GM21367 (cell line): Measurements from ENCODE around the gene MPDZ.
"Not testable (repeated sequence)": the region's sequence is repeated elsewhere in the genome, so short reads cannot be mapped to it uniquely, and the experiment has no call there.

Source experiments
- ATAC-seq: cut with Tn5 transposase; IDR thresholded peaks from one replicate; pipeline ENCODE4 v1.9.1; 2021; ENCODE audit not compliant: unreplicated experiment

The MPDZ gene

DNA sequence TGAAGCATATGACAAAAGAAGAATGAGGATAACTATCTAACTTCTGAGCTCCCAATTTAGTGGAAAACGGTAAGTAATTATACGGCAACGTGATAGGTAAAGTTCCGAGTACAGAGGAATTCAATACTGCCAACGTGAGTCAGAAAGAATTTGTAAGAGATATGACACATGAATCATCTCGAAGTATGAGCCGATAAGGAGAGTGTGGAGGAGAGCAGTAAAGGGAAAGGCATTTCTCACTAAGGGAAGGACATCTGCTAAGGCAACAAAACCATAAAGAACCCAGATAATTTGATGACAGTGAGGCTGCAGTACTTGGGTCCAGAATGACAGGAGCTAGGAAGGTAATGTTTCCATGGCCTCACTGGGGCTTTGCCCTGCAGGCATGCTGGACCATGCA, 11.0 kb downstream of the MPDZ start:
- no peak for ATAC-seq

DNA sequence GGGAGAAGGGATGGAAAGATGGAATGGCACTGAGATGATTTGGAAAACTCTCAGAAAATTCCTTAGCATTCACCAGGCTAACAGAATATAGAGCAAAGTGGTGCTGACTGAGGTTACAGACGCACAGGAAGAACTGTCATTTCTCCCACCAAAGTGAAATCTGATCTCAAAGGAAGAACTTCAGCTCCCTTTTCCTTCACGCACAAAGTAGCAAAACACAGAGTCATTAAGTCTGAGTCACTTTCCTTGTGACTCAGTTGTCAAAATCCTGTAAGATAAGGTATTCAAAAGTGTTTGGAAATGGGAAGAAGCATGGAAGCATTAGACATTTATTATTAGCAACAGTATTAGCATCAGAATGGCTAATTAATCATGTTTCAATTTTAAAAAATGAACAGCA, 11.7 kb downstream of the MPDZ start:
- no peak for ATAC-seq

DNA sequence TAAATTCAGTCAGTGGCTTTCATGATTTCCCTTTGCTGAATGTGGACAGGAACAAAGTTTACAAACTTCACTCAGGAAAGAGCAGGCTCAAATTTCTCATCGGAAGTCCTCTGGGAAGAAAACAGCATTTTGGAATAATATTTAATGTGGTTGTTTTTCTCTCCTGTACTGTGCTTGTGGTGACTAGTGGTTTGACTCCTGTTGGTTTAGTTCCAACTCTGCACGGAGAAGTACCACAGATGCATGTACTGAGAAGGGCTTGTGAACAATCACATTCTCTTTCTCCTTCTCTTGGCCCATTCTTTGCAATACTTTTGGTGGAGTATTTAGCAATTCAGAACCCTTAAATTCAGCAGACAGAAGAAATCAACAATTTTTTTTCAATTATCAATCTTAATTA, 13.3 kb downstream of the MPDZ start:
- no peak for ATAC-seq

DNA sequence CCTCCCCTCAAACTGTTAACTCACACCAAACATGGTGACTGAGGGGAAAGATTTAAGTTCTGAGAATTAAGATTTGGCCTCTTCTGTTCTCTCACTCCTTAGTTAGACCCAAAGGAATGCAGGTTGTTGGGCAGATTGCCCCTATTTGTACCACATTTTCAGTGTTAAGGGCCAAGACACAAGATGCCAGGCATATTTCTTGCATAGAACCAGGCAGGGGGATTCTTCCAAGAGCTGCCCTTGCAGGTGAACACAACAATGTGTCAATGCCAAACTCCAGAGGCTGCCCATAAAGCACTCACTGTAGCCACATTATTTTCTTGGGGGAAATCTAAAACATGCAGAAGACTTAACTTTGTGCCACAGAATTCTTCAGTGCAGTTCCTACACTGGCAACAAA, 14.7 kb downstream of the MPDZ start:
- ATAC-seq = no peak

DNA sequence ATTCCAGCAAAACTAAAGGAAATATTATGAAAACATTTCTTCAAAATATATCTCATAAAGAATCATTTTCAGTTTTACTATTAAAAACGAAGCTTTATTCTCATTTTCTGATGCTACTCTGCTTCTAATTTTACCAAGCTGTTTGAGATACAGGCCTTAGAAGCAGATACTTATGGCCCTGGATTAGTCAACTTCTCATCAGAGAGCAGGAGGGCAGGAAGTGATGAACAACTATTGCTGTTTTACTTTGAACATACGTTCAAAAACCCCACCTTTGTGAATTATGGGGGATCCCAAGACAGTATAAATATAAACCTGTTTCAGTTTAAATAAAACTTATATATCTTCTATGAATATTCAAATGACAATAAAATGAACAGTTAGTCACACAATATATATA, 16.0 kb downstream of the MPDZ start:
- no peak for ATAC-seq

DNA sequence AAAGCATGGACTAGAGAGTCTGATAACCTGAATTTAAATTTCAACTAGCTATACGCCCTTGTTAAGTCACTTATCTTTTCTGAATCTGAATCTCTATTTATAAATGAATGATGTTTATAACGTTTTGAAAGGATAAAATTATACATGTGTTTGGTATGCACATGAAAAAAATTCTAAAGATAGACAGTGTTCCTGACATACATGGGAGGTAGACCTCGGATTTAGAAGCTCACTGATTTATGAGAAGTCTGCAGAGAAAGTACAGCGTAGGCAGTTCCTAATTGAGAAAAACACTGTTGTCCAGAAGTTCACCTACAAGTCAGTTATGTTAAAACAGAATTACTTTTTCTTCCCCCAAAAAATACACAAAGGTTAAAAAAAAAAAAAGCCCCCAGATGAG, 26.6 kb downstream of the MPDZ start:
- no peak for ATAC-seq

DNA sequence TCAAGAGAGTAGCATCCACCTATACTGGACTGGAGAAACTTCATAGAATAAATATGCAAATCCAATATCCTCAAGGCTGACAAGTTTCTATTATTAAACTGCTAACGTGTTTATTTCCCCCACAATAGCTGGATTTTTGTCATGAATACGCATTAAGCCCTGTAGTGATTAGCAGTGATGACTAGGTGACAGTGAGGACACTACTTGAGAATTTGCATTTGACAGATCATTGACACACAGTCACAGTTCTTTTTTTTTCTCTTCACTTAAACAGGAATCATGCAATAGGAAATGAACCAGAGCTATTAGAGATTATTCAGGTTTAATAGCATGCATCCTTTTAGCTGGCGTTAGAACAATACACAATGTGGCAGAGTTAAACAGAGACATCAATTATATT, 35.3 kb downstream of the MPDZ start:
- ATAC-seq = no peak

DNA sequence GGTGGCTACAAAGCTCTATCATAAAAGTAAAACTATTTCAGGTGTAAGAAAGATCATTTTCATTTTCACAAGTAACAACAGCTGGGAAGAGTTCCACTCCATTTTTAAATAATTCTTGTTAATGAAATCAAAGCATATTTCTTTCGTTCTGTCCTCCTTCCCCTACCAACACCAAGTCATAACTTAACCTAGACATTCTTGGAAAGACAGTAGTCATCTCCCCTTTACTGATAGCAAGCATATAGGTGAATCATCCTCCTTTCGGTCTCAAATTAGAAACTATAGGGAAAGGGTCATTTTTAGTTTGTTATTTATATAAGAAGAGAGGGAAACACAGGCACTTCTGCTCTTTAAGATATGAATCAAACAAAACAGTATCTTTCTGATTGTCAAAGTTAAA, 38.2 kb downstream of the MPDZ start:
- no peak for ATAC-seq

DNA sequence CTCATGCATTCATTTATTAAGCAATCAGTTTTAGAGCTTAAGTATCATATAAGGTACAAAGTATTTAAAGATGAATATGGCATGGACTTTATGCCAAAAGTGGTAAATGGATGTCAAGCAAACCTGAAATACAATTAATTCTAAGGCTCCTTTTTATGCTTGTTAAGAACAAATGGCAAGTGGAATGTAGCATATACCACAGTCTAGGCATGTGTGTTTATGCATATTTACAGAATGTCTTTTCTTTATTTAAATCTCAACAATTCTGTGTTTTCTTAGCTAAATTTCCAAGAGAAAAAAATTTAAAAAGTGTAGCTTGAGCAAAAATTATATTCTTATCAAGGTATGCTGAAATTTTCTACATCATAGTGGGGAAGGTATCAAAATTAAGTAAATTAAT, 39.8 kb downstream of the MPDZ start:
- ATAC-seq = no peak

DNA sequence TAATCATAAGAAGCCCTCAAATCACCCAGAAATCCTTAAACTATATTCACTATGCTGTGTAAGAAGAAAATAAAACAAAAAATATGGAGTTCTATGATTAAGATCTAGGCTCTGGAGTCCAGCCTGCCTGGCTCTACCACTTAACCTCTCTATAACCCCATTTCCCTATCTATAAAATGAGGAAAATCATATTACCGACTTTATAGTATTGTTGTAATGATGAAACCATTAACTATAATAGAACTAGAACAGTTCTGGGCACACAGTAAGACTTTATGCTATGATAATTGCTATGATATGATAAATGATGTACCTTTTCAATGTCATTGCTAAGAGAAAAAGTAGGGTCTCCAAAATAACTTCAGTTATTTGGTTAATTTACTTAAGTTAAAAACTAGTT, 40.3 kb downstream of the MPDZ start:
- ATAC-seq = no peak

DNA sequence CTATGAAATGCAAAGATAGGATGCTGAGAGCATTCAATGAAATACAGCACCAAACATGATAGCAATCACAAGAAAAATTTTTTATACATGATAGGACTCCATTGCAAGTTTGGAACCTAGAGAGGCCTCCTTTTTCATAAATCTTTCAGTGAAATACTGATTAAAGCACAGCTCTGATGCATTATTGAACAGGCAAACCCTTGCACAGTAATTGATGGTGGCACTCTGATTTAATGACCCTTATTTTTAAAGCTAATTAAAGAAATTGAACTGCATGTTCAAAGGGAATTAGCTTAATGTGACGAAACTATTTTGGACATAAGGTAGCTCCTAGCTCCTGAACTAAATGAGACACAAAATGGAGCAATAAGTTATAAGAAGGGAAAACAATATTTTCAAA, 44.6 kb downstream of the MPDZ start:
- ATAC-seq = no peak

DNA sequence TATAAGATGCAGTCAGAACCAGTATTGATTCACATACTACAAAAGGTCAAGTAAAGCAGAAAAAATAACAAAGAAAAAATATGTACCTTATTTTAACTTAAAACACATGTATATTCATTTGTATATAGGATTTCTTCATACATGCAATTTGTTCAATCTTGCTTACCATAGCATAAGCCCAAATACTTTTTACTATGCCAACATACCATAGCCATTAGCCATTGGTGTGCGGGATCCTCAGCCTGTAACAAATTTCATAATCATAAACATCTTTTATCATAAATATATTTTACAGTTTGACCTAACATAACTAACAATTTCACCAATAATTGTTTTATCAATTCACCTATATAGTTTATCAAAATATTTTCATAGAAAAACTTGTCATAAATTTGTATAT, 51.1 kb downstream of the MPDZ start:
- no peak for ATAC-seq

DNA sequence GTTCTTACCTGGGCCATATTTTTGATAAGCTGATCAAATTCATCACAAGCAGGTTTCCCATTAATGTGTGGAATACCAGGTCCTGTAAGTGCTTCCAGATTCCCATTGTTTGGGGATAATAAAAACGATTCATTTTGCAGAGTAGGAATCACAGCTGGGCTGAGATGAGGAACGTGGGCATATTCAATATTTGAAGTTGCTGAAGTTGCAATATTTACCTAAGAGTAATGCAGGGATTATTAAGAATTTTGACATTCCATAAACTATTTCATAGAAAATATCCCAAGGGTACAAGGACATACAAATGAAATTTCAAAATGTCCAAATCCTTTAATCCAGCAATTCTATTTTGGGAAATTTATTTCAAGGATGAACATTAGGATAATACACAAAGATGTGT, 55.1 kb downstream of the MPDZ start:
- no peak for ATAC-seq

DNA sequence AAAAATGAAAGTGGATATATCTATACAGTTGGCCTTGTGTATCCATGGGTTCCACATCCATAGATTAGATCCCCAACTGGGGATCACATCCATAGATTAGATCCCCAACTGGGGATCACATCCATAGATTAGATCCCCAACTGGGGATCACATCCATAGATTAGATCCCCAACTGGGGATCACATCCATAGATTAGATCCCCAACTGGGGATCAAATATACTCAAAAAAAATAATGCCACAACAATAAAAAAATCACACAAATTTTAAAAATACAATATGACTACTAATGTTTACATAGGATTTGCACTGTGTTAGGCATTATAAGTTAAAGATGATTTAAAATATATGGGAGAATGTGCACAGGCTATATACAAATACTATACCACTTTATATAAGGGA, 56.8 kb downstream of the MPDZ start:
- not testable (repeated sequence) for ATAC-seq

DNA sequence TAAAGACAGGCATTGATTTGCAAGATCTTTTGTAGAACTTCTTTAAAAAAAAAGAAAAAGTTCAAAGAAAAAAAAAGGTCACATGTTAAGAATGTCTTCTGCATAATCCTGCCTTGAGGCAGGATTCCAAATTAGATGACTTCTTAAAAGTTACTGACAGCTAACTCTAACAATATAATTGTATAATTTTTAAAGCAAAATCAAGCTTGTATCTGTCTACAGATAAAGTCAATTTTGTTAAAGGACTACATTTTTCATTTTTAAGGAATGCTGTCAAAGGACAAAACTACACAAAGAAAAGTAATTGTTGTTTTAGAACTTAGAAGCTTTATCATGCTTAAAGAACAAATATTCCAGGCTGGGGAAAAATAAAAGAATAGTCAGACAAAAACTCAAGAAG, 57.8 kb downstream of the MPDZ start:
- ATAC-seq = no peak

DNA sequence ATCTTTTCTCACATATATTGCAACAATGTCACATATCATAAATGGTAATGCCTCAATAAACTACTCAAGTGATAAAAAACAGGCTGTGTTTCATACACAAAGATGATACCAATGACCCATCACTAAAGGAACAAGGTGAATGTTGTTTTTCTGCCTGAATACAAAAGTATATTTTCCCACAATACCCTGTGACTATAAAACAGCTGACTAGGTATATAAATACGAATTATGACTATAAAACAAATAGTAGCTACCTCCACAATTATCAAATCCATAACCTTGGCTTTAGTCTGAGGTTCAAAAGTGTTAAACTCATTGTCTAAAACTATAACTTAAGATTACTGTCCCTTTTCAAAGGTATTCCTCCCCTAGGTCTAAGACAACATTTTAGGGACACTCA, 58.7 kb downstream of the MPDZ start:
- ATAC-seq = no peak

DNA sequence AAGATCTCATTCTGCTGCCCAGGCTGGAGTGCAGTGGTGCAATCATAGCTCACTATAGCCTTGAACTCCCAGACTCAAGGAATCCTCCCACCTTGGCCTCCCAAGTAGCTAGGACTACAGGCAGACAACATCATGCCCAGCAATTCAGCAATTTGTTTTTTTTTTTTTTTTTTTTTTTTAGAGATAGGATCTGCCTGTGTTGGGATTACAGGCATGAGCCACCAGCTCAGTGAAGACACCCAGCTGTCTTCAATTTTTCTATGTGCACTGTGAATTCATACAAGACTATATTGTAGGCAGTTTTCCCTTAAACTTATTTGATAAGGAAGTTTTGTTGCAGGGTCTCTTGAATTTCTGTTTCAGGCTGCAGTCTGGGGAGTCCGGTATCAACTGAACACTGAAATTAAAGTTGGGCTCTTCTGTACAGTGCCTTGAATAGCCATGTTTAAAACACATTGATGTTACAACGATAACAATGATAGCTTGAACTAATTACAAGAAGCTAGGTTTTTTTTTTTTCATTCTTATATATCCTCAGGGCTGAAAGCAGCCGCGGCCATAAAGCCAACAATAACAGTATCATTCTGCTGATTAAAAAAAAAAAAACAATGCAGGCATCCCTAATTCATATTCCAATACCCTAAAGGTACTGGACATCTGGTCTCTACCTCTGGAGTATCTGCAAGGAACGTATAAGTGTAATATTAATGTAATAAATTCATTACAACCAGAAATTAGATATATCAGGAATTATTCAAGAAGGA, 63.5 kb downstream of the MPDZ start:
- no peak for ATAC-seq

DNA sequence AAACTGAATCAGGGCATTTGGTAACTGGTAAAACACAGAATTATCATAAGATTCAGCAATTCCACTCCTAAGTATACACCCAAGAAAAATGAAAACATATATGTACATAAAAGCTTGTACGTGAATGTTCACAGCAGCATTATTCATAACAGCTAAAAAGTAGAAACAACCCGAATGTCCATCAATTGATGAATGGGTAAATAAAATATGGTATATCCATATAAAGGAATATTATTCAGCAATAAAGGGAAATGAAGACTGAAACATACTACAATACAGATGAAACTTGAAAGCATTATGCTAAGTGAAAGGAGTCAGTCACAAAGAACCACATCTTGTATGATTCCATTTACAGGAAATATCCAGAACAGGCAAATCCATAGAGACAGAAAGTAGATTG, 65.5 kb downstream of the MPDZ start:
- ATAC-seq = no peak

DNA sequence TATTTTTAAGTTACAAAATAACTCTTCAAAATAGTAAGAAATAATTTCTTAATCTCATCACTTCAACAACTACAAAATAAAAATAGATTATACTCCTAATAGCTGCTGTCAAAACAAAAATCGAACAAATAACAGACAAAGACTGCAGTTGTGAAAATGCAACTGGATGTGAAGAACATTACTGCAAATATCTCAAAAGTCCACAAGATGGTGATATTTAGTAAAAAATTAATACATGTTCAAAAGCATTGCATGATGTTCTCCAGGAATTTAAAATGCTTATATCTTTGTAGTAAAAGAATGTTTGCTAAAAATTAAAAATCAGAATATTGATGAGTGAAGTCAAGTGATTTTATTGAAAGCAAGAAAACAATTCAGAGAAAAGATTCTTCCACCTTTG, 66.2 kb downstream of the MPDZ start:
- ATAC-seq = no peak

DNA sequence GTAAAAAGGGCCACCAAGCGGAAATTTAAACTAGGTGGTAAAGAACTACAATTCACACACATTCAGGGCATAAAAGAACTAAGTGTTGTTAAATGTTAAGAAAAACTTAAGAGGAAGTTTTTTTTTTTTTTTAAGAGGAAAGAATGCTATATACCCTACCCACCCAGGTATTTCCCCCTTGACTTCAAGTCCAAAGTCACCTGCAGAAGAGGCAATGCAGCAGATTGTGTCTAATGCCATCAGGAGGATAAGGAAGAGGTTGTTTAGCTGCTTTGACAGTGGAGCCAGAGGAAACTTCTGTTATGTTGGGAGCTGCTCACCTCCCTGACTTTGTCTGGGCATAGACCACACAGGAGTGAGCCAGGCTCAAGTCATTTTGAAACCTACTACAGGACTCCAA, 69.2 kb downstream of the MPDZ start:
- ATAC-seq = no peak

DNA sequence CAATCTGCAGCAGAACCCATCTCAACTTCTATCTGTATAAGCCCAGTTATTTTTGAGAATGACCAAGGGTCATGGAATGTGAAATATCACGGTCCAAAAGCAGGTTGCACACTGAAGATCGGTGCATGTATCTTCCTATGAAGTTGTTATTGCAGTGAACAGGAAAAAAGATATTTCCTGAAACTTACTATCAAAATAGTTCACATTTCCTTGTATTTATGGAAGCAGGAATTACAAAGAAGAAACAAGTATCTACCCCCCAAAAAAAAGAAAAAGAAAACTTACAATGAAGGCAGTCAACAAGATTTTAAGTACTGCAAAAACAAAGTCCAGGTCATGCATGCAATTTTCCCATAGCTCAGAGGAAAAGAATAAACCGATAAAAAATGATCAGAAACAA, 70.0 kb downstream of the MPDZ start:
- ATAC-seq = no peak

DNA sequence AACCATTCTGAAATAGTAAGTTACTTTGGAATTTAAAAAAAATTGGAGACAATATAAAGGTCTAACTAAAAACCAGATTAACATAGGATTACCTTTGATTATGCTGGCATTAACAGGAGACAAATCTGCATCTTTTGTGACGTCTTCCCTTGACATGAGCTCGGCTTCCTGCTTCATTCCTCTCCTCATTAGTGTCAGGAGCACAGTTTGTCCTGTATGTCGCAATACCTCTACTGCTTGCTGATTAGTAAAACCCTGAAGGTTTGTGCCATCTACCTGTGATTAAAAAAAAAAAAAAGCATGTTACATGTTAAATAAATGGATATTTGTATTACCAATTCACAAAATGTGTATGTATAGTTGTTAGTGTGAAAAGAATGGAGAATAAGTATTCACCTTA, 73.7 kb downstream of the MPDZ start:
- no peak for ATAC-seq

DNA sequence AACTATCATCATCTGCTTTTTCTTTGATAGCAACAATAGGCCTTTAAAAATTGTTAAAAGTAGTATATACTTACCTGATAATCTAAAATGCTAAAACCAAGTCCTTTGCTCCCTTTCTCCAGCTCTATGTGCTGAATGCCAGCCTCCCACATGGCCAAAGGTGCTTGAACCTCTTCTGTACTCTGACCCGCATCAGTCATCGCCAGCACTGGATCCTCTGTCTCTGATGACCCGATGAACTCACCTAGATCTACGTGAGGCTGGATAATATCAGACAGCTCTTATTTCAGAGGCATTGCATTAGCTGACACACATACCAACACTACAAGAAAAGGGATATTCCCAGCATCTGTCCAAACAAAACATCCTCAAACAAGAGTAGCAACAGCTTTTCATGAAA, 89.5 kb downstream of the MPDZ start:
- no peak for ATAC-seq

DNA sequence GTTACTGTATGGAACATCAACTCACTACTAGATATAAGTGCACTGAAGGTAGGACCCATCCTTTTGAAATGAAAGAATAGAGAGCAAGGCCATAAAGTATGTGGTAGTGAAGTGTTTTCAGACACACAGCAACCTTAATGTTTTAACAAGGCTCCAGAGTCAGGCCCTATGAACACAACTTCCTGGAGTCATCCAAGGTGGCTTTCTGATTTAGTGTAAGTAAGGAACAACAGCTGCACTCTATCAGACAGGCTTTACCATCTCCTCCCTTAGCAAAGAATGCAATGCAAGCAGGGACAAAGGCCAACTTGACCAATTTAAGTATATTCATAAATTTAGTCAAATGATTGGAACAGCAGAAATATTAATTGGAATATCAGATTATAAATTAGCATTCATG, 90.1 kb downstream of the MPDZ start:
- no peak for ATAC-seq
